ENCODE results near the gene NCEH1. TPM values are rescaled to one million over a fixed set of nuclear protein-coding genes. Genes with fewer than 3 reads are reported as not detected.

NCEH1 gene
- total RNA-seq, 4 donors from 2014 or later: 2.3 to 5.8 (median 4.2) TPM

GRCh38 chr3:172685331-172686214 is 25.3 kb downstream of the NCEH1 start:
- H3K27ac ChIP-seq: peak overlapping the region; percentile 31
- TF ChIP-seq CTCF (IDR thresholded peaks at IDR 0.05) (no peak), POLR2A (IDR thresholded peaks at IDR 0.05) (no peak), EP300 (IDR thresholded peaks at IDR 0.05) (no peak), POLR2AphosphoS5 (IDR thresholded peaks at IDR 0.05) (no peak)
- peaks cover 18% of the 10 kb centered on the region for H3K4me1 ChIP-seq
- H3K9me3 ChIP-seq: no peaks in the 10 kb centered on the region
- H3K4me3 ChIP-seq: no peak overlapping the region
- 43% methylated on average over 7 of the region's 7 CpGs for WGBS
- no peaks in the 10 kb centered on the region for H3K36me3 ChIP-seq
- DNase-seq (ENCODE audit: low spot score in 2 of 2): no peak
- H3K27me3 ChIP-seq: no peaks in the 10 kb centered on the region

GRCh38 chr3:172680684-172681083 is 30.2 kb downstream of the NCEH1 start:
- no peaks in the 10 kb centered on the region for H3K27me3 ChIP-seq
- DNase-seq (ENCODE audit: low spot score in 2 of 2): no peak
- 85% methylated on average over 7 of the region's 7 CpGs for WGBS
- H3K9me3 ChIP-seq: no peaks in the 10 kb centered on the region
- peaks cover 19% of the 10 kb centered on the region for H3K4me1 ChIP-seq
- no peak overlapping the region for H3K4me3 ChIP-seq
- TF ChIP-seq POLR2A (IDR thresholded peaks at IDR 0.05): no peak
- no peak for TF ChIP-seq POLR2AphosphoS5 (IDR thresholded peaks at IDR 0.05)
- no peak for TF ChIP-seq EP300 (IDR thresholded peaks at IDR 0.05)
- TF ChIP-seq CTCF (IDR thresholded peaks at IDR 0.05): no peak
- no peak overlapping the region for H3K27ac ChIP-seq
- H3K36me3 ChIP-seq: no peaks in the 10 kb centered on the region

GRCh38 chr3:172679599-172679998 is 31.3 kb downstream of the NCEH1 start:
- Histone ChIP-seq H3K9me3 (no peaks in the 10 kb centered on the region), H3K27me3 (no peaks in the 10 kb centered on the region), H3K27ac (no peak overlapping the region), H3K36me3 (no peaks in the 10 kb centered on the region), H3K4me1 (peaks cover 18% of the 10 kb centered on the region), H3K4me3 (no peak overlapping the region)
- WGBS: 96% methylated on average over 5 of the region's 5 CpGs
- no peak for TF ChIP-seq CTCF (IDR thresholded peaks at IDR 0.05)
- TF ChIP-seq POLR2AphosphoS5 (IDR thresholded peaks at IDR 0.05): no peak
- no peak for TF ChIP-seq POLR2A (IDR thresholded peaks at IDR 0.05)
- TF ChIP-seq EP300 (IDR thresholded peaks at IDR 0.05): no peak
- no peak for DNase-seq (ENCODE audit: low spot score in 2 of 2)

- no peak overlapping the region for H3K4me3 ChIP-seq
- no peak for DNase-seq (ENCODE audit: low spot score in 2 of 2)
- no peaks in the 10 kb centered on the region for H3K27me3 ChIP-seq
- no peaks in the 10 kb centered on the region for H3K9me3 ChIP-seq
- H3K27ac ChIP-seq: peak overlapping the region; percentile 41
- TF ChIP-seq POLR2A (IDR thresholded peaks at IDR 0.05) (no peak), POLR2AphosphoS5 (IDR thresholded peaks at IDR 0.05) (no peak), EP300 (IDR thresholded peaks at IDR 0.05) (no peak), CTCF (IDR thresholded peaks at IDR 0.05) (no peak)
- H3K36me3 ChIP-seq: no peaks in the 10 kb centered on the region
- 13% methylated on average over 1 of the region's 1 CpG for WGBS
- H3K4me1 ChIP-seq: peaks cover 26% of the 10 kb centered on the region
These were observed 32.8 kb downstream of the NCEH1 start for GRCh38 chr3:172678068-172678467.

GRCh38 chr3:172676196-172676922 is 34.5 kb downstream of the NCEH1 start:
- Histone ChIP-seq H3K27me3 (no peaks in the 10 kb centered on the region), H3K27ac (peak overlapping the region; percentile 44), H3K4me3 (no peak overlapping the region), H3K36me3 (no peaks in the 10 kb centered on the region), H3K9me3 (no peaks in the 10 kb centered on the region), H3K4me1 (peaks cover 27% of the 10 kb centered on the region)
- 88% methylated on average over 21 of the region's 21 CpGs for WGBS
- DNase-seq (ENCODE audit: low spot score in 2 of 2): no peak
- no peak for TF ChIP-seq EP300 (IDR thresholded peaks at IDR 0.05)
- no peak for TF ChIP-seq CTCF (IDR thresholded peaks at IDR 0.05)
- TF ChIP-seq POLR2A (IDR thresholded peaks at IDR 0.05): no peak
- no peak for TF ChIP-seq POLR2AphosphoS5 (IDR thresholded peaks at IDR 0.05)
